HepG2 (cell line): ENCODE data around the gene AP3D1. TPM values are rescaled to one million over a fixed set of nuclear protein-coding genes. Genes with fewer than 3 reads are reported as not detected.
A peak's percentile ranks its signal among the peaks of the same experiment; 100 is the strongest.

Experiments used
- AKNA ChIP-seq: sonication (generic); formaldehyde crosslinking; IDR thresholded peaks from 2 replicates; pipeline ENCODE4 v1.4.0; 2020; ENCODE audit warnings: missing genetic modification reagents, borderline replicate concordance
- CC2D1A ChIP-seq: sonication (generic); formaldehyde crosslinking; IDR thresholded peaks from 2 replicates; pipeline ENCODE4 v1.8.1; 2023; ENCODE audit warnings: mild to moderate bottlenecking, missing genetic modification reagents
- FOXJ3 ChIP-seq: sonication (generic); formaldehyde crosslinking; IDR thresholded peaks from 2 replicates; pipeline ENCODE4 v1.4.0; 2020; ENCODE audit warnings: missing genetic modification reagents, mild to moderate bottlenecking, borderline replicate concordance
- KMT2B ChIP-seq: IDR thresholded peaks from 2 replicates; pipeline ENCODE4 v1.6.1; 2016; ENCODE audit warnings: missing genetic modification reagents, missing compliant biosample characterization
- RFX5 ChIP-seq: IDR thresholded peaks from 2 replicates; pipeline ENCODE4 v1.6.1; 2011; ENCODE audit warnings: low read depth, low read length, improper control_type of control experiment
- SMAD9 ChIP-seq: sonication (generic); formaldehyde crosslinking; IDR thresholded peaks from 2 replicates; pipeline ENCODE4 v1.5.1; 2020; ENCODE audit warnings: mild to moderate bottlenecking, missing genetic modification reagents
- TOPORS ChIP-seq: sonication (generic); formaldehyde crosslinking; IDR thresholded peaks from 2 replicates; pipeline ENCODE4 v1.8.0; 2023; ENCODE audit warnings: mild to moderate bottlenecking, missing genetic modification reagents
- ZBTB7B ChIP-seq: sonication (generic); formaldehyde crosslinking; IDR thresholded peaks from 2 replicates; pipeline ENCODE4 v1.4.0; 2020; ENCODE audit warnings: missing genetic modification reagents
- ZGPAT ChIP-seq: IDR thresholded peaks from 2 replicates; pipeline ENCODE4 v1.6.1; 2016; ENCODE audit warnings: mild to moderate bottlenecking
- ZHX2 ChIP-seq, 2 experiments: sonication (generic) in 1 of 2; formaldehyde crosslinking in 1 of 2; IDR thresholded peaks; 2 replicates each; pipeline versions ENCODE4 v1.6.1 to v1.9.0; 2014 to 2022; ENCODE audit warnings: antibody characterized with exemption in 1 of 2, borderline replicate concordance in 1 of 2, inconsistent platforms in 1 of 2, low read depth in 1 of 2, missing genetic modification reagents in 1 of 2
- ZNF766 ChIP-seq: sonication (generic); formaldehyde crosslinking; IDR thresholded peaks from 2 replicates; pipeline ENCODE4 v1.5.0; 2020; ENCODE audit warnings: missing genetic modification reagents, borderline replicate concordance
- ZNF883 ChIP-seq: sonication (generic); formaldehyde crosslinking; IDR thresholded peaks from 2 replicates; pipeline ENCODE4 v1.5.1; 2020; ENCODE audit warnings: mild to moderate bottlenecking, missing genetic modification reagents; ENCODE audit errors: not compliant biosample characterization
- polyA plus RNA-seq, 8 experiments: library from polyadenylated mRNA; depleted of rRNA in 3 of 8; stranded (reverse) in 7 of 8; unstranded in 1 of 8; fragments of >200 nt; fragmentation: Illumina TruSeq in 4 of 8; extraction: Trizol in 4 of 8; gene quantifications; 2 replicates each; pipeline versions ENCODE4 v1.2.1 to v1.2.3, GENCODE V29; 2011 to 2016; ENCODE audit warnings: low read depth in 4 of 8, missing spikeins in 1 of 8, mixed read lengths in 1 of 8; ENCODE audit not compliant: insufficient read depth in 1 of 8
- total RNA-seq, 5 experiments: library from RNA; depleted of rRNA; stranded (reverse); fragments of >200 nt; fragmentation: Illumina TruSeq; extraction: Trizol; gene quantifications; 2 replicates each; pipeline ENCODE4 v1.2.3, GENCODE V29; 2016; ENCODE audit warnings: low read depth in 1 of 5

Gene AP3D1
- total and polyA plus RNA-seq, 2 of the 13 experiments (the other 11 are each of a cell fraction or from before 2014, with no cell fraction given) = 68.0 to 82.6 TPM

- TF ChIP-seq AKNA (CRISPR knock-in tag) (no peak), FOXJ3 (CRISPR knock-in tag) (no peak), RFX5 (no peak), SMAD9 (no peak), ZHX2 (IDR thresholded peaks at IDR 0.05; ENCODE audit: low read depth) (no peak), ZHX2 (CRISPR knock-in tag; IDR thresholded peaks at IDR 0.05; ENCODE audit: borderline replicate concordance) (no peak), TOPORS (CRISPR knock-in tag) (no peak), KMT2B (CRISPR knock-in tag) (no peak), ZNF766 (CRISPR knock-in tag) (no peak; the same call in 1 of the 2 replicates), CC2D1A (CRISPR knock-in tag) (no peak), ZNF883 (no peak), ZGPAT (CRISPR knock-in tag) (0 out of 2 replicates have a peak, but pooled peaks have one; percentile 68), ZBTB7B (CRISPR knock-in tag) (peak; percentile 86)
Observed at GRCh38 chr19:2171349-2172145, 20.2 kb upstream of the AP3D1 start (continued).
